SK-N-SH treated with all-trans-retinoic acid at 6 μM for 48 hours (cell line): Measurements from ENCODE around the gene RPUSD2.

ENCODE experiments used
- ATAC-seq: fragments of 200-7000 bp; cut with Tn5 transposase; 3 replicates; pipeline ENCODE4 v1.9.1; 2020; ENCODE audit warnings: mild to moderate bottlenecking, moderate library complexity
- BACH2 ChIP-seq: fragments of 250-450 bp; sonication (Bioruptor Pico); IDR thresholded peaks from 2 replicates; pipeline ENCODE4 v1.9.0; 2021; ENCODE audit warnings: mild to moderate bottlenecking, borderline replicate concordance
- CREB5 ChIP-seq: fragments of 250-450 bp; sonication (Bioruptor Pico); IDR thresholded peaks from 2 replicates; pipeline ENCODE4 v1.5.1; 2020; ENCODE audit warnings: low read depth, mild to moderate bottlenecking, moderate library complexity
- CSRNP3 ChIP-seq: fragments of 250-450 bp; sonication (Bioruptor Pico); IDR thresholded peaks from 2 replicates; pipeline ENCODE4 v1.5.1; 2021; ENCODE audit warnings: mild to moderate bottlenecking, moderate library complexity
- ESRRG ChIP-seq: fragments of 250-450 bp; sonication (Bioruptor Pico); IDR thresholded peaks from 2 replicates; pipeline ENCODE4 v1.6.1; 2021; ENCODE audit warnings: mild to moderate bottlenecking
- GLIS3 ChIP-seq: fragments of 250-450 bp; sonication (Bioruptor Pico); IDR thresholded peaks from 2 replicates; pipeline ENCODE4 v1.5.0; 2020; ENCODE audit warnings: mild to moderate bottlenecking, moderate library complexity
- ISL1 ChIP-seq: fragments of 250-450 bp; sonication (Bioruptor Pico); IDR thresholded peaks from 2 replicates; pipeline ENCODE4 v2.1.2; 2022; ENCODE audit warnings: mild to moderate bottlenecking, moderate library complexity
- OSR1 ChIP-seq: fragments of 250-450 bp; sonication (Bioruptor Pico); IDR thresholded peaks from 2 replicates; pipeline ENCODE4 v1.8.0; 2022; ENCODE audit warnings: moderate library complexity, mild to moderate bottlenecking, inconsistent platforms
- PATZ1 ChIP-seq: fragments of 250-450 bp; sonication (Bioruptor Pico); IDR thresholded peaks from 2 replicates; pipeline ENCODE4 v1.8.0; 2020; ENCODE audit warnings: mild to moderate bottlenecking, moderate library complexity, borderline replicate concordance
- POU6F1 ChIP-seq: fragments of 250-450 bp; sonication (Bioruptor Pico); IDR thresholded peaks from 2 replicates; pipeline ENCODE4 v1.8.0; 2021; ENCODE audit warnings: low read depth, mild to moderate bottlenecking, moderate library complexity, borderline replicate concordance
- PPARA ChIP-seq: fragments of 250-450 bp; sonication (Bioruptor Pico); IDR thresholded peaks from 2 replicates; pipeline ENCODE4 v1.5.0; 2020; ENCODE audit warnings: mild to moderate bottlenecking, borderline replicate concordance
- RARB ChIP-seq: fragments of 250-450 bp; sonication (Bioruptor Pico); IDR thresholded peaks from 2 replicates; pipeline ENCODE4 v1.8.0; 2021; ENCODE audit warnings: mild to moderate bottlenecking, moderate library complexity
- SNAI2 ChIP-seq: fragments of 250-450 bp; sonication (Bioruptor Pico); IDR thresholded peaks from 2 replicates; pipeline ENCODE4 v1.5.0; 2020; ENCODE audit warnings: mild to moderate bottlenecking, moderate library complexity
- TCF4 ChIP-seq: fragments of 250-450 bp; sonication (Bioruptor Pico); IDR thresholded peaks from 2 replicates; pipeline ENCODE4 v1.8.0; 2021; ENCODE audit warnings: mild to moderate bottlenecking, moderate library complexity, borderline replicate concordance
- TOX ChIP-seq: fragments of 250-450 bp; sonication (Bioruptor Pico); IDR thresholded peaks from 2 replicates; pipeline ENCODE4 v1.8.0; 2021; ENCODE audit warnings: mild to moderate bottlenecking, moderate library complexity, borderline replicate concordance
- TSHZ2 ChIP-seq: fragments of 250-450 bp; sonication (Bioruptor Pico); IDR thresholded peaks from 2 replicates; pipeline ENCODE4 v1.5.0; 2020; ENCODE audit warnings: mild to moderate bottlenecking, moderate library complexity
- ZC3H10 ChIP-seq: fragments of 250-450 bp; sonication (Bioruptor Pico); IDR thresholded peaks from 2 replicates; pipeline ENCODE4 v1.5.1; 2021; ENCODE audit warnings: mild to moderate bottlenecking, moderate library complexity
- ZFP3 ChIP-seq: fragments of 250-450 bp; sonication (Bioruptor Pico); IDR thresholded peaks from 2 replicates; pipeline ENCODE4 v1.5.0; 2020; ENCODE audit warnings: mild to moderate bottlenecking, moderate library complexity
- ZNF565 ChIP-seq: fragments of 450-650 bp; formaldehyde crosslinking; conservative IDR thresholded peaks from 2 replicates; pipeline ENCODE4 v1.5.0; 2020; ENCODE audit warnings: low read depth, mild to moderate bottlenecking, moderate library complexity
- ZNF70 ChIP-seq: fragments of 450-650 bp; formaldehyde crosslinking; IDR thresholded peaks from 2 replicates; pipeline ENCODE4 v1.5.0; 2020; ENCODE audit warnings: mild to moderate bottlenecking, moderate library complexity

Gene RPUSD2

GRCh38 chr15:40555876-40556275 is 13.2 kb upstream of the RPUSD2 start:
- TF ChIP-seq OSR1 (no peak), ZFP3 (no peak), ZNF70 (no peak), GLIS3 (CRISPR knock-in tag) (no peak), RARB (CRISPR knock-in tag) (no peak), CREB5 (no peak), CSRNP3 (CRISPR knock-in tag) (no peak), ESRRG (CRISPR knock-in tag) (no peak), BACH2 (CRISPR knock-in tag) (no peak), TOX (CRISPR knock-in tag) (no peak), POU6F1 (no peak), ISL1 (CRISPR knock-in tag) (no peak), TSHZ2 (CRISPR knock-in tag) (no peak)
- TF ChIP-seq, all 23 proteins: peak for 0
- no peak for ATAC-seq

GRCh38 chr15:40558952-40559742 is 10.0 kb upstream of the RPUSD2 start:
- TF ChIP-seq SNAI2 (CRISPR knock-in tag) (no peak), ESRRG (CRISPR knock-in tag) (no peak), CREB5 (no peak), ZC3H10 (CRISPR knock-in tag) (no peak), OSR1 (no peak)

GRCh38 chr15:40562691-40563090 is 6.4 kb upstream of the RPUSD2 start:
- TF ChIP-seq TCF4 (CRISPR knock-in tag) (no peak), ZNF565 (no peak), CSRNP3 (CRISPR knock-in tag) (no peak), PATZ1 (CRISPR knock-in tag) (no peak), OSR1 (no peak), POU6F1 (no peak), TSHZ2 (CRISPR knock-in tag) (no peak), ESRRG (CRISPR knock-in tag) (no peak), RARB (CRISPR knock-in tag) (no peak), TOX (CRISPR knock-in tag) (no peak), ISL1 (CRISPR knock-in tag) (no peak), PPARA (no peak), ZNF70 (no peak)
- TF ChIP-seq, all 23 proteins: peak for 0
- ATAC-seq, result no peak

More at GRCh38 chr15:40558952-40559742, 10.0 kb upstream of the RPUSD2 start:
- no peak for ATAC-seq
